ENCODE measurements around the gene PHF21A. TPM values are rescaled to one million over a fixed set of nuclear protein-coding genes. Genes with fewer than 3 reads are reported as not detected.

The PHF21A gene
- polyA plus RNA-seq, 1 experiment, result 17.1 TPM

DNA sequence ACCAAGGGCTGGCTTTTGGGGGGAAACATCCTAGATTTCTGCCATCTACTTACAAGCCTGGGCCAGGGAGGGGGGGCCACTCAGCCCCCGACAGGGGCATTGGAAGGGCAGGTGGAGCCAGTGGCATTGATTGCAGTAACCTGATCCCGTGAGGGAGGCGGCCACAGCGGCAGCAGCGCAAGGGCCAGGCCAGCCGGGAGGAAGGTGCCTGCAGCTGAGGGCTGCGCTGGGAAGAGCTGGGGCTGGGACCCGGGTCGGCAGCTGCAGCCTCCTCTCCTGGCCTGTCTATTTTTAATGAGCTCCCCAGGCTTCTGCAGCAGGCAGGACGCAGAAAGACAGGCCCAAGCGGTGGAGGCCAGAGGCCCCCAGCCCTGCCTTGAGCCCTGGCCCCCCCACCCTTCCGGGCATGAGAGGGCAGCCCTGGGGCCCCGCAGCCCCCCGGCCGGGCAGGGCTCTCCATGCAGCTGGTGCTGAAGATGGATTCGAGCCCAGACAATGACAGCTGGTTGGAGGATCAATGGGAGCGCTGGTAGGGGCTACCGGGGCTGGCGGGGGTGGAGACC, 224.8 kb downstream of the PHF21A start:
- ChIA-PET CTCF (interaction anchor here (0.9 kb wide), 1 partner anchor 24 kb away, joined by 4 read pairs; no protein-coding TSS in a partner anchor), POLR2A (no interaction called here)
- Histone ChIP-seq H3K4me3 (ENCODE audit: low read depth, low read length) (no peak overlapping the region), H3K36me3 (ENCODE audit: control insufficient read depth, insufficient read depth, low read length) (no peaks in the 10 kb centered on the region), H3K27me3 (ENCODE audit: control insufficient read depth, insufficient read depth, low read length) (peaks cover 3% of the 10 kb centered on the region)
- TF ChIP-seq, protein P1, sequence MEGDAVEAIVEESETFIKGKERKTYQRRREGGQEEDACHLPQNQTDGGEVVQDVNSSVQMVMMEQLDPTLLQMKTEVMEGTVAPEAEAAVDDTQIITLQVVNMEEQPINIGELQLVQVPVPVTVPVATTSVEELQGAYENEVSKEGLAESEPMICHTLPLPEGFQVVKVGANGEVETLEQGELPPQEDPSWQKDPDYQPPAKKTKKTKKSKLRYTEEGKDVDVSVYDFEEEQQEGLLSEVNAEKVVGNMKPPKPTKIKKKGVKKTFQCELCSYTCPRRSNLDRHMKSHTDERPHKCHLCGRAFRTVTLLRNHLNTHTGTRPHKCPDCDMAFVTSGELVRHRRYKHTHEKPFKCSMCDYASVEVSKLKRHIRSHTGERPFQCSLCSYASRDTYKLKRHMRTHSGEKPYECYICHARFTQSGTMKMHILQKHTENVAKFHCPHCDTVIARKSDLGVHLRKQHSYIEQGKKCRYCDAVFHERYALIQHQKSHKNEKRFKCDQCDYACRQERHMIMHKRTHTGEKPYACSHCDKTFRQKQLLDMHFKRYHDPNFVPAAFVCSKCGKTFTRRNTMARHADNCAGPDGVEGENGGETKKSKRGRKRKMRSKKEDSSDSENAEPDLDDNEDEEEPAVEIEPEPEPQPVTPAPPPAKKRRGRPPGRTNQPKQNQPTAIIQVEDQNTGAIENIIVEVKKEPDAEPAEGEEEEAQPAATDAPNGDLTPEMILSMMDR (IDR thresholded peaks at IDR 0.05; ENCODE audit: insufficient read depth, low read depth, low read length), result no peak
- no peak for DNase-seq (ENCODE audit: low read depth)

DNA sequence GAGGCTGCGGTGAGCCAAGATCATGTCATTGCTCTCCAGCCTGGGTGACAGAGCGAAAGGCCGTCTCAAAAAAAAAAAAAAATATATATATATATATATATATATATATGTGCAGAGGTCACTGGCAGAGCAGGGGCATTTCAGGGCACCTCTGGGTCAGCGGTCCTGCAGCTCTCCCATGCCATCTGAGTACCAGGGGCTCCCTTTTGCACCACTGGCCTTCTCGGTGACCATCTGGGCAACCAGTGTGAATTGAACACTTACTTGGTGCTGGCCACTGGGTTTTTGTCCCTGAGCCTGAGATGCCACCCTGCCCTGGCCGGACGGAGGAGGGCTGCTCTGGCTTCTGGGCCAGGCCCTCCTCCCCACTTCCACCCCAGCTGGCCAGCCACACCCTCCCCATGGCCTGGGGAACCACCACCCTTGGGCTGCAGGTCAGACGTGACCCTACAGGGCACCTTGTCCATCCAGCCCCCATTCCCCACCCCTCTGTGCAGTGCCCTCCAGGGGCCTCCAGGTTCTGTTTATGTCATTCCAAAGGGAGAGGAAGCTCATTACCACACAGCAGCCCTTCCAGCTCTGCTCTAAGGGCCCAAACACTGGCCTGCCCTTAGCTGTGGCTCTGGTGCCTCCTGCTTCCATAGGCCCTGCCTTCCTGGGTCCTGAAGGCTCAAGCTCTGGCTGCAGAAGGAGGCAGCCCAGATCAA, 225.5 kb downstream of the PHF21A start:
- POLR2A ChIA-PET, result no interaction called here
- peaks cover 3% of the 10 kb centered on the region for H3K27me3 ChIP-seq (ENCODE audit: control insufficient read depth, insufficient read depth, low read length)
- CTCF ChIA-PET, result interaction anchor here (0.9 kb wide), 1 partner anchor 24 kb away, joined by 4 read pairs; no protein-coding TSS in a partner anchor
- TF ChIP-seq, protein P1 (IDR thresholded peaks at IDR 0.05; ENCODE audit: insufficient read depth, low read depth, low read length), result no peak
- H3K36me3 ChIP-seq (ENCODE audit: control insufficient read depth, insufficient read depth, low read length), result no peaks in the 10 kb centered on the region
- DNase-seq (ENCODE audit: low read depth), result no peak
- H3K4me3 ChIP-seq (ENCODE audit: low read depth, low read length), result no peak overlapping the region

DNA sequence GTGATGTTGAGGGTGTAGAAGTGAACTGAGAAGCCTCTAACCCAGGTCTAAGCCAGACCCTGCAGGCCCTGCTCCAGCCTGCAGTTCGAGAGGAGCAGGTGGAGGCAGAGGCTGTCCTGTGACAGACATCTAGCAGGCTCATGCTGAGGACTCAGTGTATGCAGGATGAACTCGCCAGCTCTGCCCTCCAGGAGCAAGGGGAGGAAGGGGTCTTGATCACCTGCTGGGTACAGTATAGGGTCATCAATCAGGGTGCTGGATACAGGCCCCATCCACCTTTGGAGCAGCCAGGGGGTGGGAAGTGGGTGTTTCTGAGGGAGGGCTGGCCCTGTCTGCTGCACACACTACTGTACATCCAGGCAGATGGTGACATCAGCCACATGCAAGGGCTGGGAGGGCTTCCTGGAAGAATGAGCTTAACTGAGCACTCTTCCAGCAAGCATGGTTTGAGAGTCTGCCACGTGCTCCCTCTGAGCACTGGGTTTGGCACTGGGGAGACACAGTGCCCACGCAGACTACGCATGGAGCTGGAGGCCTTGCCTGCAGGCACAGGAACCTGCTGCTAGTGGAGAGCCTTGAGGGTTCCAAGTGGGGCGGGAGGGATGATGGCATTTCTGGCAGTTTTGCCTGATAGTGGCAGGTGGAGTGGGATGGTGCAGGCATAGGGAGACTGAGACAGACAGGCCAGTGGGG, 226.6 kb downstream of the PHF21A start:
- no peak overlapping the region for H3K4me3 ChIP-seq (ENCODE audit: low read depth, low read length)
- peaks cover 3% of the 10 kb centered on the region for H3K27me3 ChIP-seq (ENCODE audit: control insufficient read depth, insufficient read depth, low read length)
- no peaks in the 10 kb centered on the region for H3K36me3 ChIP-seq (ENCODE audit: control insufficient read depth, insufficient read depth, low read length)
- TF ChIP-seq, protein P1 (IDR thresholded peaks at IDR 0.05; ENCODE audit: insufficient read depth, low read depth, low read length), result no peak
- ChIA-PET CTCF (no interaction called here), POLR2A (no interaction called here)
- DNase-seq (ENCODE audit: low read depth), result no peak

DNA sequence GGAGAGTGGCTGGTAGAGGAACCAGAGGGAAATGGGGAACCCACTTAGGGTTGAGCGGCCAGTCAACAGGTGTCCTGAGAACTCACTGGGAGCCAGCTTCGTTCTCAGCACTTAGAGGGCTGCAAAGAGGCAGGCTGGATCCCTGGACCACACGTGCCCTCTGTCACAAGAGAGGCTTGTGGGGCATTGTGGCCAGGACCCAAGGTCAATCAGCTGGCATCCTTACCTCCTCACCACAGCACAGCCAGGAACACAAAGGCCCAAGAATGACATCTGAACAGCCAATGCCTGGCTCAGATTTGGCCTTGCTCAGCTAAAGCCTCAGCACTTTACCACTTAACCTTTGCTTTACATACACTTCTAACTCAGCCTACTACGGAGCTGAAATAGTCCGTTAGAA, 228.4 kb downstream of the PHF21A start:
- Histone ChIP-seq H3K36me3 (ENCODE audit: control insufficient read depth, insufficient read depth, low read length) (no peaks in the 10 kb centered on the region), H3K4me3 (ENCODE audit: low read depth, low read length) (no peak overlapping the region), H3K27me3 (ENCODE audit: control insufficient read depth, insufficient read depth, low read length) (peaks cover 3% of the 10 kb centered on the region)
- POLR2A ChIA-PET, result no interaction called here
- TF ChIP-seq, protein P1 (IDR thresholded peaks at IDR 0.05; ENCODE audit: insufficient read depth, low read depth, low read length), result no peak
- DNase-seq (ENCODE audit: low read depth), result no peak
- CTCF ChIA-PET, result no interaction called here

DNA sequence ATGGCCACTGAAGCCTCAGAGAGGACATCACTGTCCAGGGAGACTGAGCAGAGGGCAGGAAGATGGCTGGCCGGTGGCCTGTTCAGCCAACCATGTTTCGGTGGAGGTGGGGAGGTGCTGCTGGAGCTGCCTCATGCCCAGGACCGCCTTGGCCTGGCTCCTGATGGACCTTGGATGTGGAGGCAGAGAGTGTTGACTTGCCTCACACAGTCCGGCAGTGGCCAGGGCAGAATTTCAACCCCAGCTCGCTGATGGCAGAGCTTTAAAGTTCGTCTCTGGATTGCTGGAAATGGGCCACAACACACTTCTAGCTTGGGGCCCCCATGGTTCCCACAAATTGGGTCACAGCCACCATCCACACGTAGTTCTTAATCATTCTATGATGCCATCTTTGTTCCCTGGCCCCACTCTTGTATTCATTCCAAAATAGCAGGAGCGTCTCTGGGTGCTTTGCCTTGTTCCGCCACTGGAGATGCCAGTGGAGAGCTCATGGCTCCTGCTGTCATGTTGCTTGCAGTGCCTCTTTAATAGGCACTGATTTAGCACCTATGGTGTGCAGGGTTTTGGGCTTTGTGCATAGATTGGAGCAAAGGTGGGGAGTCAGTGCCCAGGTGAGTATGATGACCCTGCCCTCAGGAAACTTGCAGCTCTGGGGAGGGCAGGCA, 230.2 kb downstream of the PHF21A start:
- Histone ChIP-seq H3K4me3 (ENCODE audit: low read depth, low read length) (no peak overlapping the region), H3K27me3 (ENCODE audit: control insufficient read depth, insufficient read depth, low read length) (peaks cover 3% of the 10 kb centered on the region), H3K36me3 (ENCODE audit: control insufficient read depth, insufficient read depth, low read length) (no peaks in the 10 kb centered on the region)
- ChIA-PET CTCF (interaction anchor here (1.4 kb wide), 1 partner anchor 18 kb away, joined by 3 read pairs; no protein-coding TSS in a partner anchor), POLR2A (no interaction called here)
- TF ChIP-seq, protein P1 (IDR thresholded peaks at IDR 0.05; ENCODE audit: insufficient read depth, low read depth, low read length), result no peak
- no peak for DNase-seq (ENCODE audit: low read depth)

Data from BJ (cell line).